Measurements from ENCODE around the gene SCAMP3. TPM values are rescaled to one million over a fixed set of nuclear protein-coding genes. Genes with fewer than 3 reads are reported as not detected.

The SCAMP3 gene
- total and polyA plus RNA-seq, 10 of the 15 experiments (the other 5 are each of a cell fraction or from before 2014, with no cell fraction given) = 17.2 to 133 (median 87.3) TPM

DNA sequence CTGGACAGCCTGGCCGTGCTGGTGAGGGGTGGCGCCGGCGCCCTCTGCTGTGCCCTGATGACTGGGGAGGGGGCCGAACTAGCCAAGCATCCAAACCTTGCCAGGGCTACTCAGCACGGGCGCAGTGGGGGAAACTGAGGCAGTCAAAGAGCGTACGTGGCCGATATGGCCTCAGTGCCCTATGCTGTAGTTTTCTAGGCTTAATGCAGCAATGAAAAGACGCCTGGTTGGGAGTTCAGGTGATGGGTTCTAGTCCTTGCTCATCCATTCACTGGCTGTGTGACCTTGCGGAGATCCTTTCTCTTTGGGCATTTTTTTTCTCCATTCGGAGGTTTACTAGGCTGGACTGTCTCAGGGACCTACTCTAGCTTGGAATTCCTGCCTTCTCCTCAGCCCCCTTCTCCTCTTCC lies 52.8 kb downstream of the SCAMP3 start:
- Histone ChIP-seq H3K36me3 (ENCODE audit: control insufficient read depth in 2 of 2, insufficient read depth in 2 of 2, low read length in 1 of 2) (no peaks in the 10 kb centered on the region; a peak in 2 of 4 replicates), H4K20me1 (ENCODE audit: control insufficient read depth, insufficient read depth) (no peaks in the 10 kb centered on the region), H3K9me3 (replicated peaks; ENCODE audit: control insufficient read depth, insufficient read depth, low read length) (no peaks in the 10 kb centered on the region), H3K4me3 (peak overlapping the region; percentile 98), H3K4me1 (ENCODE audit: control insufficient read depth, insufficient read depth, low read length) (peaks cover 19% of the 10 kb centered on the region), H2AFZ (ENCODE audit: control insufficient read depth, low read depth, low read length) (peak overlapping the region; percentile 74), H3K4me2 (ENCODE audit: control insufficient read depth, insufficient read depth) (peak overlapping the region; percentile 99), H3K9ac (ENCODE audit: control insufficient read depth, insufficient read depth, low read length) (peak overlapping the region; percentile 90), H3K27ac (ENCODE audit: control insufficient read depth, insufficient read depth) (peak overlapping the region; percentile 81), H3K79me2 (ENCODE audit: control insufficient read depth, insufficient read depth, low read length) (peaks cover 10% of the 10 kb centered on the region), H3K27me3 (replicated peaks in 1 of 2; ENCODE audit: control insufficient read depth in 2 of 2, insufficient read depth in 2 of 2, low read length in 1 of 2) (no peaks in the 10 kb centered on the region)
- ChIA-PET SMC1A (ENCODE audit: uncharacterized antibody, unreplicated experiment) (interaction anchor here (1.2 to 4.0 kb wide), 2 partner anchors 16 kb away, joined by 5 to 89 read pairs; no protein-coding TSS in a partner anchor), CTCF (interaction anchor here (1.2 to 5.7 kb wide), 6 partner anchors 16 to 37 kb away, joined by 3 to 154 read pairs (median 16); partner anchors contain the start of gene KRTCAP2), POLR2A (interaction anchor here (0.7 to 5.1 kb wide), 7 partner anchors 15 to 114 kb away, joined by 3 to 84 read pairs (median 4); partner anchors contain the start of gene KRTCAP2), RAD21 (ENCODE audit: unreplicated experiment) (interaction anchor here (3.2 to 4.0 kb wide), 3 partner anchors 15 to 42 kb away, joined by 16 to 85 read pairs (median 24); no protein-coding TSS in a partner anchor)
- TSS peak; percentile 83 for BruUV-seq (replicated peaks)
- intact Hi-C loops (cut with micrococcal nuclease; ENCODE audit: unreplicated experiment) (loop anchor here (5.0 kb wide), 2 partner anchors 33 to 383 kb away; a partner anchor contains a TSS), in situ Hi-C loops (cut with MboI) (no loop called here)
- ATAC-seq = no peak
- DNase-seq (ENCODE audit: low read depth, low spot score) = no peak
- WGBS (ENCODE audit: insufficient coverage, insufficient replicate concordance, low lambda C conversion rate, missing lambda C conversion rate) = 16% methylated on average over 13 of the region's 13 CpGs
- FAIRE-seq = no peak
- TF ChIP-seq CREB1 (IDR thresholded peaks at IDR 0.05; ENCODE audit: low read depth) = no peak
- TF ChIP-seq NFYA (IDR thresholded peaks at IDR 0.05; ENCODE audit: borderline replicate concordance, low read depth, low read length) = no peak
- TF ChIP-seq, protein P1, sequence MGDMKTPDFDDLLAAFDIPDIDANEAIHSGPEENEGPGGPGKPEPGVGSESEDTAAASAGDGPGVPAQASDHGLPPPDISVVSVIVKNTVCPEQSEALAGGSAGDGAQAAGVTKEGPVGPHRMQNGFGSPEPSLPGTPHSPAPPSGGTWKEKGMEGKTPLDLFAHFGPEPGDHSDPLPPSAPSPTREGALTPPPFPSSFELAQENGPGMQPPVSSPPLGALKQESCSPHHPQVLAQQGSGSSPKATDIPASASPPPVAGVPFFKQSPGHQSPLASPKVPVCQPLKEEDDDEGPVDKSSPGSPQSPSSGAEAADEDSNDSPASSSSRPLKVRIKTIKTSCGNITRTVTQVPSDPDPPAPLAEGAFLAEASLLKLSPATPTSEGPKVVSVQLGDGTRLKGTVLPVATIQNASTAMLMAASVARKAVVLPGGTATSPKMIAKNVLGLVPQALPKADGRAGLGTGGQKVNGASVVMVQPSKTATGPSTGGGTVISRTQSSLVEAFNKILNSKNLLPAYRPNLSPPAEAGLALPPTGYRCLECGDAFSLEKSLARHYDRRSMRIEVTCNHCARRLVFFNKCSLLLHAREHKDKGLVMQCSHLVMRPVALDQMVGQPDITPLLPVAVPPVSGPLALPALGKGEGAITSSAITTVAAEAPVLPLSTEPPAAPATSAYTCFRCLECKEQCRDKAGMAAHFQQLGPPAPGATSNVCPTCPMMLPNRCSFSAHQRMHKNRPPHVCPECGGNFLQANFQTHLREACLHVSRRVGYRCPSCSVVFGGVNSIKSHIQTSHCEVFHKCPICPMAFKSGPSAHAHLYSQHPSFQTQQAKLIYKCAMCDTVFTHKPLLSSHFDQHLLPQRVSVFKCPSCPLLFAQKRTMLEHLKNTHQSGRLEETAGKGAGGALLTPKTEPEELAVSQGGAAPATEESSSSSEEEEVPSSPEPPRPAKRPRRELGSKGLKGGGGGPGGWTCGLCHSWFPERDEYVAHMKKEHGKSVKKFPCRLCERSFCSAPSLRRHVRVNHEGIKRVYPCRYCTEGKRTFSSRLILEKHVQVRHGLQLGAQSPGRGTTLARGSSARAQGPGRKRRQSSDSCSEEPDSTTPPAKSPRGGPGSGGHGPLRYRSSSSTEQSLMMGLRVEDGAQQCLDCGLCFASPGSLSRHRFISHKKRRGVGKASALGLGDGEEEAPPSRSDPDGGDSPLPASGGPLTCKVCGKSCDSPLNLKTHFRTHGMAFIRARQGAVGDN (IDR thresholded peaks at IDR 0.05) = no peak
- TF ChIP-seq ATF7 (IDR thresholded peaks at IDR 0.05; ENCODE audit: low read depth) = no peak
- TF ChIP-seq, protein P2, sequence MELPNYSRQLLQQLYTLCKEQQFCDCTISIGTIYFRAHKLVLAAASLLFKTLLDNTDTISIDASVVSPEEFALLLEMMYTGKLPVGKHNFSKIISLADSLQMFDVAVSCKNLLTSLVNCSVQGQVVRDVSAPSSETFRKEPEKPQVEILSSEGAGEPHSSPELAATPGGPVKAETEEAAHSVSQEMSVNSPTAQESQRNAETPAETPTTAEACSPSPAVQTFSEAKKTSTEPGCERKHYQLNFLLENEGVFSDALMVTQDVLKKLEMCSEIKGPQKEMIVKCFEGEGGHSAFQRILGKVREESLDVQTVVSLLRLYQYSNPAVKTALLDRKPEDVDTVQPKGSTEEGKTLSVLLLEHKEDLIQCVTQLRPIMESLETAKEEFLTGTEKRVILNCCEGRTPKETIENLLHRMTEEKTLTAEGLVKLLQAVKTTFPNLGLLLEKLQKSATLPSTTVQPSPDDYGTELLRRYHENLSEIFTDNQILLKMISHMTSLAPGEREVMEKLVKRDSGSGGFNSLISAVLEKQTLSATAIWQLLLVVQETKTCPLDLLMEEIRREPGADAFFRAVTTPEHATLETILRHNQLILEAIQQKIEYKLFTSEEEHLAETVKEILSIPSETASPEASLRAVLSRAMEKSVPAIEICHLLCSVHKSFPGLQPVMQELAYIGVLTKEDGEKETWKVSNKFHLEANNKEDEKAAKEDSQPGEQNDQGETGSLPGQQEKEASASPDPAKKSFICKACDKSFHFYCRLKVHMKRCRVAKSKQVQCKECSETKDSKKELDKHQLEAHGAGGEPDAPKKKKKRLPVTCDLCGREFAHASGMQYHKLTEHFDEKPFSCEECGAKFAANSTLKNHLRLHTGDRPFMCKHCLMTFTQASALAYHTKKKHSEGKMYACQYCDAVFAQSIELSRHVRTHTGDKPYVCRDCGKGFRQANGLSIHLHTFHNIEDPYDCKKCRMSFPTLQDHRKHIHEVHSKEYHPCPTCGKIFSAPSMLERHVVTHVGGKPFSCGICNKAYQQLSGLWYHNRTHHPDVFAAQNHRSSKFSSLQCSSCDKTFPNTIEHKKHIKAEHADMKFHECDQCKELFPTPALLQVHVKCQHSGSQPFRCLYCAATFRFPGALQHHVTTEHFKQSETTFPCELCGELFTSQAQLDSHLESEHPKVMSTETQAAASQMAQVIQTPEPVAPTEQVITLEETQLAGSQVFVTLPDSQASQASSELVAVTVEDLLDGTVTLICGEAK (IDR thresholded peaks at IDR 0.05; ENCODE audit: borderline replicate concordance) = peak; percentile 11; the same call in 1 of the 2 replicates
- no peak for TF ChIP-seq EED (IDR thresholded peaks at IDR 0.05; ENCODE audit: low read depth)
- no peak for TF ChIP-seq CBFB (IDR thresholded peaks at IDR 0.05; ENCODE audit: low read depth)
- no peak for TF ChIP-seq NR2C1 (IDR thresholded peaks at IDR 0.05)
- TF ChIP-seq, protein P3, sequence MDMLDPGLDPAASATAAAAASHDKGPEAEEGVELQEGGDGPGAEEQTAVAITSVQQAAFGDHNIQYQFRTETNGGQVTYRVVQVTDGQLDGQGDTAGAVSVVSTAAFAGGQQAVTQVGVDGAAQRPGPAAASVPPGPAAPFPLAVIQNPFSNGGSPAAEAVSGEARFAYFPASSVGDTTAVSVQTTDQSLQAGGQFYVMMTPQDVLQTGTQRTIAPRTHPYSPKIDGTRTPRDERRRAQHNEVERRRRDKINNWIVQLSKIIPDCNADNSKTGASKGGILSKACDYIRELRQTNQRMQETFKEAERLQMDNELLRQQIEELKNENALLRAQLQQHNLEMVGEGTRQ (IDR thresholded peaks at IDR 0.05; ENCODE audit: borderline replicate concordance, low read depth, low read length) = no peak
- no peak for TF ChIP-seq TCF3 (IDR thresholded peaks at IDR 0.05; ENCODE audit: borderline replicate concordance, insufficient read depth, low read depth, low read length)
- TF ChIP-seq TARDBP (IDR thresholded peaks at IDR 0.05; ENCODE audit: borderline replicate concordance) = no peak
- no peak for TF ChIP-seq JUND (IDR thresholded peaks at IDR 0.05; ENCODE audit: low read depth, low read length)
- TF ChIP-seq, protein P4, sequence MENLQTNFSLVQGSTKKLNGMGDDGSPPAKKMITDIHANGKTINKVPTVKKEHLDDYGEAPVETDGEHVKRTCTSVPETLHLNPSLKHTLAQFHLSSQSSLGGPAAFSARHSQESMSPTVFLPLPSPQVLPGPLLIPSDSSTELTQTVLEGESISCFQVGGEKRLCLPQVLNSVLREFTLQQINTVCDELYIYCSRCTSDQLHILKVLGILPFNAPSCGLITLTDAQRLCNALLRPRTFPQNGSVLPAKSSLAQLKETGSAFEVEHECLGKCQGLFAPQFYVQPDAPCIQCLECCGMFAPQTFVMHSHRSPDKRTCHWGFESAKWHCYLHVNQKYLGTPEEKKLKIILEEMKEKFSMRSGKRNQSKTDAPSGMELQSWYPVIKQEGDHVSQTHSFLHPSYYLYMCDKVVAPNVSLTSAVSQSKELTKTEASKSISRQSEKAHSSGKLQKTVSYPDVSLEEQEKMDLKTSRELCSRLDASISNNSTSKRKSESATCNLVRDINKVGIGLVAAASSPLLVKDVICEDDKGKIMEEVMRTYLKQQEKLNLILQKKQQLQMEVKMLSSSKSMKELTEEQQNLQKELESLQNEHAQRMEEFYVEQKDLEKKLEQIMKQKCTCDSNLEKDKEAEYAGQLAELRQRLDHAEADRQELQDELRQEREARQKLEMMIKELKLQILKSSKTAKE (IDR thresholded peaks at IDR 0.05; ENCODE audit: low read depth, poor library complexity, severe bottlenecking) = no peak

Measured in GM12878 (cell line).